ENCODE measurements around the gene KIF5A.
"Not testable (repeated sequence)": the region's sequence is repeated elsewhere in the genome, so short reads cannot be mapped to it uniquely, and the experiment has no call there.

Gene KIF5A

GRCh38 chr12:57549909-57550640, at the start of gene KIF5A:
Gene KIF5A (plus strand): TSS chr12:57550044. CDS start chr12:57550272, 228 bp downstream.
- DNase-seq: peak; percentile 38 to 39

- no peak for DNase-seq
These were observed 49.6 kb upstream of the KIF5A start for GRCh38 chr12:57500213-57500612.

DNA sequence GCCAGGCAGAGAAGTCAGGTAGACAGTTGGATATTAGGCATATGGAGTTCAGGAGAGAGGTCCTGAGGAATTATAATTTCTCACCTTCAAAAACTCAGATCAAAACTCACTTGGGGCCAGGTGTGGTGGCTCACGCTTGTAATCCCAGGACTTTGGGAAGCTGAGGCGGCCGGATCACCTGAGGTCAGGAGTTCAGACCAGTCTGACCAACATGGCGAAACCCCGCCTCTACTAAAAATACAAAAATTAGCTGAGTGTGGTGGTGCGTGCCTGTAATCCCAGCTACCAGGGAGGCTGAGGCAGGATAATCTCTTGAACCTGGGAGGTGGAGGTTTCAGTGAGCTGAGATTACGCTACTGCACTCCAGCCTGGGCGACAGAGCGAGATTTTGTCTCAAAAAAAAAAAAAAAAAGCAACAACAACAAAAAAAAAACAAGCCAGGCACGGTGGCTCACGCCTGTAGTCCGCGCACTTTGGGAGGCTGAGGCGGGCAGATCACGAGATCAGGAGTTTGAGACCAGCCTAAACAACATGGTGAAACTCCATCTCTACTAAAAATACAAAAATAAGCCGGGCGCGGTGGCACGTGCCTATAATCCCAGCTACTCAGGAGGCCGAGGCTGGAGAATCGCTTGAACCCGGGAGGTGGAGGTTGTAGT, 47.4 kb upstream of the KIF5A start:
- not testable (repeated sequence) for DNase-seq

DNA sequence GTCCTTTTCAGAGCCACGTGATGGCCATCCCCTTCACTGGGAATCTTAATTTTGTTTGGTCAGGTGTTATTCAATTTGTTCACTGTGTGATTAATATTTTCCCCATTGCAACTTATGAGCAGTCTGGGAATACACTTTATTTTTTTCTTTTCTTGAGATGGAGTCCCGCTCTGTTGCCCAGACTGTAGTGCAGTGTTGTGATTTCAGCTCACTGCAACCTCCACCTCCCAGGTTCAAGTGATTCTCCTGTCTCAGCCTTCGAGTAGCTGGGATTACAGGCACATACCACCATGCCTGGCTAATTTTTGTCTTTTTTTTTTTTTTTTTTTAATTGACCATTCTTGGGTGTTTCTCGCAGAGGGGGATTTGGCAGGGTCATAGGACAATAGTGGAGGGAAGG, 43.3 kb upstream of the KIF5A start:
- not testable (repeated sequence) for DNase-seq

DNA sequence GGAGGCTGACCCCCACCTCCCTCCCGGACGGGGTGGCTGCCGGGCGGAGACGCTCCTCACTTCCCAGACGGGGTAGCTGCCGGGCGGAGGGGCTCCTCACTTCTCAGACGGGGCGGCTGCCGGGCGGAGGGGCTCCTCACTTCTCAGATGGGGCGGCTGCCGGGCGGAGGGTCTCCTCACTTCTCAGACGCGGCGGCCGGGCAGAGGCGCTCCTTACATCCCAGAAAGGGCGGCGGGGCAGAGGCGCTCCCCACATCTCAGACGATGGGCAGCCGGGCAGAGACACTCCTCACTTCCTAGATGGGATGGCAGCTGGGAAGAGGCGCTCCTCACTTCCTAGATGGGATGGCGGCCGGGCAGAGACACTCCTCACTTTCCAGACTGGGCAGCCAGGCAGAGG, 42.0 kb upstream of the KIF5A start:
- not testable (repeated sequence) for DNase-seq

GRCh38 chr12:57511161-57511560, 38.7 kb upstream of the KIF5A start:
- no peak for DNase-seq

DNA sequence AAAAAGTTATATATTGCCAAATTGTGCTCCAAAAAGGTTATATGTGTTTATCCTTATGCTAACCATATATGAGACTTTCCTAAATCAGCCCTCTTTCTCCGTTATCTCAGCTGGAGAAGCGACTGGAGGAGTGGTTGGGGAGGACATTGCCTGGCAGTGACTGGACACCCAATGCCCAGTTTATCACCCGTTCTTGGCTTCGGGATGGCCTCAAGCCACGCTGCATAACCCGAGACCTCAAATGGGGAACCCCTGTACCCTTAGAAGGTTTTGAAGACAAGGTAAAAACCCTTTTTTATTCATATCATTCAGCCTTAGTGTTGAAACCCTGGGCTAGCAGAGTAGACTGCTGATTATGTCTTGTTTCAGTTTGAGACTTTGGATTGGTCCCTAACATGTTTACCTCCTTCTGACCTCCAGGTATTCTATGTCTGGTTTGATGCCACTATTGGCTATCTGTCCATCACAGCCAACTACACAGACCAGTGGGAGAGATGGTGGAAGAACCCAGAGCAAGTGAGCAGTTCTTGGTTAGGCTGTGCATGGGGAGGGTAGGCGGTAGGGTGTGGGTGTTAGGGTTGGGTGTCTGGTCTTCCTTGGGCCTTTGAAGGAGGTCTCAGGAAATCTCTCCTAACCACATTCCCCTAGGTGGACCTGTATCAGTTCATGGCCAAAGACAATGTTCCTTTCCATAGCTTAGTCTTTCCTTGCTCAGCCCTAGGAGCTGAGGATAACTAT, 38.1 kb upstream of the KIF5A start:
- DNase-seq: no peak

DNA sequence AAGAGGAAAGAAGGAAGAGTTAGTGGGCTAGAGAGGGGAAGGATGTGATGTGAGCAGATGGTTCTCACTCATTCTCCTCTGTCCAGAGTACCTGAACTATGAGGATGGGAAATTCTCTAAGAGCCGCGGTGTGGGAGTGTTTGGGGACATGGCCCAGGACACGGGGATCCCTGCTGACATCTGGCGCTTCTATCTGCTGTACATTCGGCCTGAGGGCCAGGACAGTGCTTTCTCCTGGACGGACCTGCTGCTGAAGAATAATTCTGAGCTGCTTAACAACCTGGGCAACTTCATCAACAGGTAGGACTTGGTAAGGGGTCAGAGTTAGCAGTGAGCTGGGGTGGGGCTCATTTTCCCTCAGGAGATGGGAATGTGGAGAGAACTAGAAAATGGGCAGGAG, 37.2 kb upstream of the KIF5A start:
- no peak for DNase-seq

DNA sequence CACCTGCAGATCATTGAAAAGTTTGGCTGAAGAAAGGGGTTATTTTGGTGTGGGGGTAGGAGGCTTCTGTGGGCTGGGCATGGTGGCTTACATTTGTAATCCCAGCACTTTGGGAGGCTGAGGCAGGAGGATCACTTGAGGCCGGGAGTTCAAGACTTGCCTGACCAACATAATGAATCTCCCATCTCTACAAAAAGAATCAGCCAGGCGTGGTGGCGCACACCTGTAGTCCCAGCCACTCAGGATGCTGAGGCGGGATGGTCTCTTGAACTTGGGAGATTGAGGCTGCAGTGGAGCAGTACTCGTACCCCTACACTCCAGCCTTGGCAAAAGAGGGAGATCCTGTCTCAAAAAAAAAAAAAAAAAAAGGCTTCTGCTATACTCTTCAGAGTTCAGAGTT, 36.6 kb upstream of the KIF5A start:
- no peak for DNase-seq

GRCh38 chr12:57513677-57514076, 36.2 kb upstream of the KIF5A start:
- not testable (repeated sequence) for DNase-seq

DNA sequence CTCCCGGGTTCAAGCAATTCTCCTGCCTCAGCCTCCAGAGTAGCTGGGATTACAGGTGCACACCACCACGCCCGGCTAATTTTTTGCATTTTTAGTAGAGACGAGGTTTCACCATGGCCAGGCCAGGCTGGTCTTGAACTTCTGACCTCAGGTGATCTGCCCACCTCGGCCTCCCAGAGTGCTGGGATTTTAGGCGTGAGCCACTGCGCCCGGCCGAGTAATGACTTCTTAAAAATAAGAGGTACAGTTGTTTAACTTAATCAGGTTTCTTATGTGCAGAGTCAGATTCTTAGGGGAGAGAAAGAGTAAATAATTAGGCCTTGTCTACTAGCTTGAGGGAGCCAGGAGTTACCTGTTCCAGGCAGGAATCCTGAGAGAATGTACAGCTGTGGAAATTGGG, 35.6 kb upstream of the KIF5A start:
- not testable (repeated sequence) for DNase-seq

GRCh38 chr12:57514720-57515407, 35.0 kb upstream of the KIF5A start:
- no peak for DNase-seq

DNA sequence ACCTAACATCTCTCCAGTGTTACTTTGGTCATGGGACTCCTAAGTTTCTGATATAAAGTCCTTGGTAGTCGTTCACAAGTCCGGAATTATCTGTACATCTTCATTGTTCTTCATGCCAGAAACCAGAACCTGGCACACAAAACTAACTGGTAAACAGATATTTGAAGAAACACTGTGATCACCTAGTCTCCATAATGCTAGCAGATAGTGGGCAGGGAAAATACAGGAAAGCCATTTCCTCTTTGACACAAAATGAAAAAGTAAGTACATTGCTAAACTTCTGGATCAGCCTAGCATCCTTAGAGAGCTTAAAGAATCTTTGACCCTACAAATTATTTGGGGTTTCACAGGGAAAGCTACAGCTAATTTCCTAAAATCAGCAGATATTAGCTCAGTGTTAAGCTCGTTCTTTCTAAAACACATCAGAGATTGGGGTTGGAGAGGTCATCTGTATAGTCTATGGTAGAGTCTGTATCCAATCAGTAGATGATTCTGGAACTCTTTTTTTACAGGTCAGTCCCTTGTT, 34.4 kb upstream of the KIF5A start:
- DNase-seq: no peak

GRCh38 chr12:57515934-57516541, 33.8 kb upstream of the KIF5A start:
- no peak for DNase-seq

DNA sequence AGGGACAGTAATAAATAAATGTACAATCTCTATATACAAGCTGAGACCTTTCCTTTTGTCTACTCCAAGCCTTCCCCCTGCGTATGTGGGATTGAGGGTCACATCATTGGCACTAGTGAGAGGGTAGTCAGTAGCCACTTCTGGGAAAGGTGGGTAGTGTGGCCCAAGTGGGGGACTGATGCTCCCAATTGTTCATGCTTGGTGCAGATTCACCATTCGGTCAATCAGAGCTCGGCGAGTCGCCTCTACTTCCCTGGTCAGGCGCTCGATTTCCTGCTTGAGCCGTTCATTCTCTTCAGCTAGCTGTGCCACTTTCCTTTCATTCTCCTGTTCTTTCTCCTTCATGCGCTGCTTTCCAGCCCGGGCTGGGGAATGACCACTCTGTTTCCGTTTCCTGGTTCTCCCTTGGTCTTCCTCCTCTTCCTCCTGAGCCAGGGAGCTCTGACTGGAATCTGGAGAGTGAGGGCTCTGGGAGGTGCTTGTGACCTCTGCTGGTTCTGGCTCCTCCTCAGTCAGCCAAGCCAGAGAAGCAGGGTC, 33.2 kb upstream of the KIF5A start:
- no peak for DNase-seq

- DNase-seq: no peak
These were observed 32.7 kb upstream of the KIF5A start for GRCh38 chr12:57517187-57517586.

- not testable (repeated sequence) for DNase-seq
These were observed 32.1 kb upstream of the KIF5A start for GRCh38 chr12:57517718-57518117.

DNA sequence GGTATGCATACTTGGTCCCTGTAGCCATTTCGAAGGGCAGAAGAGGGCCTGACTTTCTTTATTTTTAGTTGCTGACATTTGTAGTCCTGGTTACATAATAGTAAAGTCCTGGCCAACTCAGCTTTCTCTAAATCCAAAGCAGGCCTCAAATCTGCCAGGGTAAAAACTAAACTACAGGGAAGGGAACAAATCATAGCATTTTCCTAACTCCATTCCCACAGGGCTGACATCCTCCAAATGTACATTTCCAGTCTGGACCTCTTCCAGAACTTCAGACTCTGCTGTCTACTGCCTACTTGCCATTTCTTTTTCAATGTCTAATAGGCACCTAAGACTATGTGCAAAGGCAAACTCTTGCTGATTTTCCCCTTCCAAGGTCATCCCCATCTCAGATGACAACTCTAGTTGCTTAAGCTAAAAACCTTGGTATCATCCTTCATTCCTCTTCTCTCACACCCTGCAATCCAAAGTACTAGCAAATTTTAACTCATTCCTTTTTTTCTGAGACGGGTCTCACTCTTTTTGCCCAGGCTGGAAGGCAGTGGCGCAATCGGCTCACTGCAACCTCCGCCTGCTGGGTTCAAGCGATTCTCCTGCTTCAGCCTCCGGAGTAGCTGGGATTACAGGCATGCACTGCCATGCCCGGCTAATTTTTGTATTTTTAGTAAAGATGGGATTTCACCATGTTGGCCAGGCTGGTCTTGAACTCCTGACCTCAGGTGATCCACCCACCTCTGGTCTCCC, 31.5 kb upstream of the KIF5A start:
- no peak for DNase-seq

DNA sequence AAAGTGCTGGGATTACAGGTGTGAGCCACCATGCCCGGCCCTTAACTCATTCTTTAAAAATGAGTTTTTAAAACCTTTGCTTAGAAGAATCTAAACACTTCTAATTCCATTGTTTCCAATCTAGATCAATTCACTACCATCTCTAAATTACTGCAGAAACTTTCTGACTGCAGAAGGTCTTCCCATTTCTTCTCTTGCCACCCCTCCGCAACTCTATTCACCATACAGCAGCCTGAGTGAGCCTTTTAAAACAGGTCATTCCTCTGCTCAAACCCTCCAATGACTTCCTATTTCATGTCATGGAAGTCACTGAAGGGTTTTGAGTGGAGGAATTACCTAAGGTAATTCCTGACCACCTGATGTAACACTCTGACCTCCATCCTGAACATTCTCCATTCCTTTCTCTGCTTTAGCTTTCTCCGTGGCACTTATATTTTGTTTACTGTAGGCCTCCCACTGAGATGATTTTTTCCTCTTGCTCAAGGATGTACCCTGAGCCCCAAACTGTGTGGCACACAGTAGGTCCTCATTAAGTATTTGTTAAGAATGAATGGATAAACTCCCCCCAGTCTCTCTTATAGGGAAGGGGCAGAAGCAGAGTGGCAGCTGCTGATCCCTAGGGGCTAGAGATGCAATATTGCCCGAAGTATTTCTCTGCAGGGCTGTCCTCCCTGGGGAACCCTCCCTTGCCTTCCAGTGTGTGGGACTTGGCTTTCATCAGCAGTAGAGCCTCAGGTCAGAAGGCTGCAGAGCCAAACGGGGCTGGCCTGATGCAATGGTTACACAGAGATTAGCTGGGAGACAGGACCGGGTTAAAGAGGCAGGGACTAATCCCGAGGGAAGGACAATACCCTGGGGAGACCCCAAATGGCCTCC, 30.7 kb upstream of the KIF5A start:
- peak in 1 of 2 donors; percentile 21 for DNase-seq

DNA sequence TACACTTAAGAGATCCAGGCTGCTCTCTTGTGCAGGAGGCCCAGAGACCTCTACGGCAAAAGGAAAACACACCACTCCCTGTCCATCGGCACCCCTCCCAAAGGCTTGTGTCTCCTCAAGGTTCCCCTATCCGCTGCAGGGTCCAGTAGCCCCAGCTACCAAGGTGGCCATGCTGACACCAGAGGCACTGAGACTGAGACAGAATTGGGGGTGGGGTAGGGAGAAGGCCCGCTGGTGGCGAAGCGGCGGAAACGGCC, 30.1 kb upstream of the KIF5A start:
- DNase-seq: peak; percentile 19 to 31
